ENCODE results near the gene TMEM192. TPM values are rescaled to one million over a fixed set of nuclear protein-coding genes. Genes with fewer than 3 reads are reported as not detected.
A peak's percentile ranks its signal among the peaks of the same experiment; 100 is the strongest.
"Not testable (repeated sequence)": the region's sequence is repeated elsewhere in the genome, so short reads cannot be mapped to it uniquely, and the experiment has no call there.

The TMEM192 gene
- total RNA-seq, 1 donor = 11.7 TPM

DNA sequence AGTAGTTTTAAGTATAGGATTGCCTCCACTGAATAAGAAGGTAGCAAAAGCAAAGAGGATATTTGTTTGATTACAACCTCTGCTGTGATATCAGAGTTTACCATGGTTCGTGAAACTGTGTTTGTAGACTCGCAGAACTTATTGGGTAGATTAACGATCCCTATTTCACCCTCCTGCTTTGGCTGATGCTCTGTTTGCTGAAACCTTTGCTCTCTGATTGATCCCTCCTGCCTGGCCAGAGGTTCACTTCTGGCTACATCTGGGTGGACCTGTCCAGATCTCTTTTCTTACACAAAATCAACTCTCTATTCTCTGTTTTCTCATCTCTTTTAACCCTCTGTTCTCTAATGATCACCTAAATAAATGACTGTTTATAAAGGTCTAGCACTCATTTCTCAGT is 37.9 kb upstream of the TMEM192 start:
- TF ChIP-seq, protein P1, sequence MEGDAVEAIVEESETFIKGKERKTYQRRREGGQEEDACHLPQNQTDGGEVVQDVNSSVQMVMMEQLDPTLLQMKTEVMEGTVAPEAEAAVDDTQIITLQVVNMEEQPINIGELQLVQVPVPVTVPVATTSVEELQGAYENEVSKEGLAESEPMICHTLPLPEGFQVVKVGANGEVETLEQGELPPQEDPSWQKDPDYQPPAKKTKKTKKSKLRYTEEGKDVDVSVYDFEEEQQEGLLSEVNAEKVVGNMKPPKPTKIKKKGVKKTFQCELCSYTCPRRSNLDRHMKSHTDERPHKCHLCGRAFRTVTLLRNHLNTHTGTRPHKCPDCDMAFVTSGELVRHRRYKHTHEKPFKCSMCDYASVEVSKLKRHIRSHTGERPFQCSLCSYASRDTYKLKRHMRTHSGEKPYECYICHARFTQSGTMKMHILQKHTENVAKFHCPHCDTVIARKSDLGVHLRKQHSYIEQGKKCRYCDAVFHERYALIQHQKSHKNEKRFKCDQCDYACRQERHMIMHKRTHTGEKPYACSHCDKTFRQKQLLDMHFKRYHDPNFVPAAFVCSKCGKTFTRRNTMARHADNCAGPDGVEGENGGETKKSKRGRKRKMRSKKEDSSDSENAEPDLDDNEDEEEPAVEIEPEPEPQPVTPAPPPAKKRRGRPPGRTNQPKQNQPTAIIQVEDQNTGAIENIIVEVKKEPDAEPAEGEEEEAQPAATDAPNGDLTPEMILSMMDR (IDR thresholded peaks at IDR 0.05; ENCODE audit: insufficient read depth, low read depth, low read length) = no peak
- DNase-seq (ENCODE audit: low read depth) = no peak
- no peak overlapping the region for H3K4me3 ChIP-seq (ENCODE audit: low read depth, low read length)

DNA sequence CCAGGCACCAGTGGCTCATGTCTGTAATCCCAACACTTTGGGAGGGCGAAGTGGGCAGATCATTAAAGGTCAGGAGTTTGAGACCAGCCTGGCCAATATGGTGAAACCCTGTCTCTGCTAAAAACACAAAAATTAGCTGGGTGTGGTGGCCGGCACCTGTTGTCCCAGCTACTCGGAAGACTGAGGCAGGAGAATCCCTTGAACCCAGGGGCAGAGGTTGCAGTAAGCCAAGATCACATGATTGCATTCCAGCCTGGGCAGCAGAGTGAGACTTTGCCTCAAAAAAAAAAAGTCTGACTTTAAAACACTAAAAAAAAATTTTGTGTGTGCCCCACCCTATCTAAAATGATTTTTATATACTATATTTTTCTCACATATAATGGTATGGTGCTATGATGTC is 26.2 kb upstream of the TMEM192 start:
- no peak overlapping the region for H3K4me3 ChIP-seq (ENCODE audit: low read depth, low read length)
- no peak for DNase-seq (ENCODE audit: low read depth)
- TF ChIP-seq, protein P1 (IDR thresholded peaks at IDR 0.05; ENCODE audit: insufficient read depth, low read depth, low read length) = no peak

DNA sequence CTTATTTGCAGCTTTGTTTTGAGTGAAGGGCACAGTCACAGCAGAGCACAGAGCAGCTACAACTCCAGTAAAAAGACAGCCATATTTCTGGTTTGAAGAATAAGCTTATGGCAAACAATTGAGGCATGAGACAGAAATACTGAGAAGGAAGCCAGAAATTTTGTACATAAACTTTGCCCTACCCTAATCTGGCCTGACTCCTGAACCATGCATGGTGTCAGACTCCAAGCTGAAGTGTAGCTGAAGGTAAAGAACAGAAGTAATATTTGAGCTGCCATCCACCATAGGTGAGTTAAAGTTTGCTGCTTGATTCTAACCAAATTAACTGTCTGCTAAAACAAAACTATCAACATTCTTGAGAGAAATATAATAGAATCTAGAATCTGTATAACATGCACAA is 24.5 kb upstream of the TMEM192 start:
- TF ChIP-seq, protein P1 (IDR thresholded peaks at IDR 0.05; ENCODE audit: insufficient read depth, low read depth, low read length) = no peak
- DNase-seq (ENCODE audit: low read depth) = no peak
- H3K4me3 ChIP-seq (ENCODE audit: low read depth, low read length) = no peak overlapping the region

DNA sequence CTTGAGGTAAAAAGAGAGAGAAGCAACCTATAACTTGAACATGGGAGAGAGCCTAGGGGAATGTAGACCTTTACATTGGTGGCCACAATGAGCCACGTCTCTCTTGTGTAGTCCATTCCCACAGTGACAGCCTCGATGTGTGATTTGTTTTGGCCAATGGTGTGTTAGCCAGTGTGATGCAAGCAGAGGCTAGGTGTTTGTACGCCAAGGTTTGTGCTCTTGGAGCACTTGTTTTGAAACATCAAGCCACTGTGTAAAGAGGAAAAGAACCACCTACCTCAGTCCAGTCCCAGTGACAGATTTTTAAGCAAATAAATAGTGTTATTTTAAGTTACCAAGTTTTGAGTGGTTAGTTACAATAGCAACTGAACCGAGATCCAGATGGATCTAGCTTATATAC is 23.9 kb upstream of the TMEM192 start:
- no peak overlapping the region for H3K4me3 ChIP-seq (ENCODE audit: low read depth, low read length)
- TF ChIP-seq, protein P1 (IDR thresholded peaks at IDR 0.05; ENCODE audit: insufficient read depth, low read depth, low read length) = no peak
- DNase-seq (ENCODE audit: low read depth) = no peak

DNA sequence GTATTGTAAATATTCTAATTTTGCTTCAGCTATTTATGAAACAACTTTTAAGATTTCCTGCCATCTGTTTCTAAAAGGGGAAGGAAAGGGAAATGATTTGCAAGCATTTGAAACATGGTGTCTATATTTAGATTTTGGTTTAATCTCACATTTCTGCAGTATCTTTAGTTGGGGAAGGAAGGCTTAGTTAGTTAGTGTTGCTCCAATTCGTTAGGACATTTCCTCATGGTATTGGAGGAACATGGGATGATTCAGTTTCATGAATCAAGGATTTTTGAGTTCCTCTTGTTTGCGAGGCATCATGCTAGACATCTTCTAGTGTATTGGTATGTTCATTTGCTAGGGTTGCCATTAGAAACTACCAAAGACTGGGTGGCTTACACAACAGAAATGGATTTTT is 20.5 kb upstream of the TMEM192 start:
- TF ChIP-seq, protein P1 (IDR thresholded peaks at IDR 0.05; ENCODE audit: insufficient read depth, low read depth, low read length) = no peak
- DNase-seq (ENCODE audit: low read depth) = no peak
- H3K4me3 ChIP-seq (ENCODE audit: low read depth, low read length) = no peak overlapping the region

DNA sequence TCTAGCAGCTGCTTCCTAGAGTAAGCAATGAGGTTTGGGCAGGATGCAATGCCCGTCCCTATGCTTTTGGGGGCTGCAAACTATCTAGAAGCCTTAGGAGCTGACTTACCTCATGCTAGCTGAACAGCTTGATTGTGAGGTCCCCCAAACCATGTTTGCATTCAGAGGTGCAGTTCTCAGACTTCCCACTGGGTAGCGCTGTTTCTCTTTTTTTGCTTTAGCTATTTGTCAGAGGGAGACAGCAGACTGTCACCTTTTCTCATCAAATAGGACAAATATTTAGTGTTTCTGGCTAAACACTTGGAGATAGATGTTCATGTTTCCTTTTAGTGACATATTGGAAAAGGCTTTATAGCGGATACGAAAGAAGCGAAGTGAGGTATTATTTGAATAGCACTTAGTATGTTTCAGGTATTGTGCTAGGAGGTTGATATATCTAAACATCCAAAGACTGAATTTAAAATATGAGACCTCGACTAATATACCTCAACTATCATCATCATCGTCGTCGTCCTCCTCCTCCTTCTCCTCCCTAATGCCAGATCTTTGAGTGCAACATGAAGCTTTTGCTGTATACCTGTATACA is 18.7 kb upstream of the TMEM192 start:
- TF ChIP-seq, protein P1 (IDR thresholded peaks at IDR 0.05; ENCODE audit: insufficient read depth, low read depth, low read length) = peak; percentile 95
- peak; percentile 62 for DNase-seq (ENCODE audit: low read depth)
- H3K4me3 ChIP-seq (ENCODE audit: low read depth, low read length) = no peak overlapping the region

DNA sequence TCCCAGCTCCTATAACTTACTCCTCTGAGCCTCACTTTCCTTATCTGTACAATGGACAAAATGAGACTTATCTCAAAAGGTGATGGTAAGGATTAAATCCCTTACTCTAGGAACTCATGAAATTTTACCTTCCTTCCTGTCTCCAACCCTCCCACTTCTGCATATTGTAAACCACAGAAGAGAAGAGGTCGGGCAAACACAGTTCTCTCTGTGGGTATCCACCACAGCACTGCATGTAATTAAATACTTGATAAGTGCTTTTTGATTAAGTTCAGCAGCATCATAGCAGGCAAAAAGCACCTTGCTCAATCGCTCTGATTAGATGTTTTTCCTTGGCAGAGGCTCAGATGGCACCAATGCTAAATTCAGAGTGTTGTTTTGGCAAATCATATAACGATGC is 17.3 kb upstream of the TMEM192 start:
- TF ChIP-seq, protein P1 (IDR thresholded peaks at IDR 0.05; ENCODE audit: insufficient read depth, low read depth, low read length) = no peak
- DNase-seq (ENCODE audit: low read depth) = no peak
- H3K4me3 ChIP-seq (ENCODE audit: low read depth, low read length) = no peak overlapping the region

DNA sequence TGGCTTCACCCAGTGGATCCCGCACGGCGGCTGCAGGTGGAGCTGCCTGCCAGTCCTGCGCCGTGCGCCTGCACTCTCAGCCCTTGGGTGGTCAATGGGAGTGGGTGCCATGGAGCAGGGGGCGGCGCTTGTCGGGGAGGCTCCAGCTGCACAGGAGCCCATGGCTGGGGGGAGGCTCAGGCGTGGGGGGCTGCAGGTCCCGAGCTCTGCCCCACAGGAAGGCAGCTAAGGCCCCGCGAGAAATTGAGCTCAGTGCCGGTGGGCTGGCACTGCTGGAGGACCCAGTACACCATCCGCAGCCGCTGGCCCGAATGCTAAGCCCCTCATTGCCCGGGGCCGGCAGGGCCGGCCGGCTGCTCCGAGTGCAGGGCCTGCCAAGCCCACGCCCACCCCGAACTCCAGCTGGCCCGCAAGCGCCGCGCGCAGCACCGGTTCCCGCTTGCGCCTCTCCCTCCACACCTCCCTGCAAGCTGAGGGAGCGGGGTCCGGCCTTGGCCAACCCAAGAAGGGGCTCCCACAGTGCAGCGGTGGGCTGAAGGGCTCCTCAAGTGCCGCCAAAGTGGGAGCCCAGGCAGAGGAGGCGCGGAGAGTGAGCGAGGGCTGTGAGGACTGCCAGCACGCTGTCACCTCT is 13.3 kb upstream of the TMEM192 start:
- not testable (repeated sequence) for DNase-seq (ENCODE audit: low read depth); H3K4me3 ChIP-seq (ENCODE audit: low read depth, low read length)
